ENCODE results near the gene GLIPR1L2.

The GLIPR1L2 gene

GRCh38 chr12:75354011-75354410, 36.9 kb upstream of the GLIPR1L2 start:
- H3K36me3 ChIP-seq, result no peaks in the 10 kb centered on the region
- H3K9me3 ChIP-seq, result no peaks in the 10 kb centered on the region
- no peaks in the 10 kb centered on the region for H3K27me3 ChIP-seq
- no peaks in the 10 kb centered on the region for H3K4me1 ChIP-seq (ENCODE audit: control insufficient read depth in 1 of 2, insufficient read depth in 1 of 2, low read depth in 1 of 2, low read length in 1 of 2)
- TF ChIP-seq CTCF (IDR thresholded peaks at IDR 0.05), result no peak
- H3K27ac ChIP-seq, result no peak overlapping the region
- H3K4me3 ChIP-seq (ENCODE audit: low read depth in 1 of 2, low read length in 1 of 2), result no peak overlapping the region

- Histone ChIP-seq H3K4me1 (ENCODE audit: control insufficient read depth in 1 of 2, insufficient read depth in 1 of 2, low read depth in 1 of 2, low read length in 1 of 2) (peaks cover 12 to 24% of the 10 kb centered on the region in 2 experiments), H3K27me3 (no peaks in the 10 kb centered on the region), H3K4me3 (ENCODE audit: low read depth in 1 of 2, low read length in 1 of 2) (no peak overlapping the region), H3K36me3 (no peaks in the 10 kb centered on the region), H3K27ac (peak overlapping the region; percentile 47), H3K9me3 (no peaks in the 10 kb centered on the region)
- no peak for TF ChIP-seq CTCF (IDR thresholded peaks at IDR 0.05)
These were observed 30.0 kb upstream of the GLIPR1L2 start for GRCh38 chr12:75360920-75361319.

- no peak for TF ChIP-seq CTCF (IDR thresholded peaks at IDR 0.05)
- Histone ChIP-seq H3K36me3 (no peaks in the 10 kb centered on the region), H3K4me1 (ENCODE audit: control insufficient read depth in 1 of 2, insufficient read depth in 1 of 2, low read depth in 1 of 2, low read length in 1 of 2) (peaks cover 12 to 24% of the 10 kb centered on the region in 2 experiments), H3K27me3 (no peaks in the 10 kb centered on the region), H3K27ac (peak overlapping the region; percentile 47), H3K4me3 (ENCODE audit: low read depth in 1 of 2, low read length in 1 of 2) (no peak overlapping the region), H3K9me3 (no peaks in the 10 kb centered on the region)
These were observed 29.5 kb upstream of the GLIPR1L2 start for GRCh38 chr12:75361408-75361807.

- H3K9me3 ChIP-seq, result no peaks in the 10 kb centered on the region
- H3K27ac ChIP-seq, result no peak overlapping the region
- TF ChIP-seq CTCF (IDR thresholded peaks at IDR 0.05), result no peak
- peaks cover 12 to 24% of the 10 kb centered on the region in 2 experiments for H3K4me1 ChIP-seq (ENCODE audit: control insufficient read depth in 1 of 2, insufficient read depth in 1 of 2, low read depth in 1 of 2, low read length in 1 of 2)
- H3K27me3 ChIP-seq, result no peaks in the 10 kb centered on the region
- H3K4me3 ChIP-seq (ENCODE audit: low read depth in 1 of 2, low read length in 1 of 2), result no peak overlapping the region
- H3K36me3 ChIP-seq, result no peaks in the 10 kb centered on the region
These were observed 26.0 kb upstream of the GLIPR1L2 start for GRCh38 chr12:75364919-75365318.

GRCh38 chr12:75366629-75367028, 24.3 kb upstream of the GLIPR1L2 start:
- H3K9me3 ChIP-seq, result no peaks in the 10 kb centered on the region
- no peak for TF ChIP-seq CTCF (IDR thresholded peaks at IDR 0.05)

GRCh38 chr12:75374971-75375370, 15.9 kb upstream of the GLIPR1L2 start:
- Histone ChIP-seq H3K4me3 (ENCODE audit: low read depth in 1 of 2, low read length in 1 of 2) (no peak overlapping the region), H3K36me3 (no peaks in the 10 kb centered on the region), H3K27me3 (no peaks in the 10 kb centered on the region), H3K9me3 (no peaks in the 10 kb centered on the region), H3K27ac (no peak overlapping the region), H3K4me1 (ENCODE audit: control insufficient read depth in 1 of 2, insufficient read depth in 1 of 2, low read depth in 1 of 2, low read length in 1 of 2) (no peaks in the 10 kb centered on the region)
- TF ChIP-seq CTCF (IDR thresholded peaks at IDR 0.05), result no peak

More at GRCh38 chr12:75366629-75367028, 24.3 kb upstream of the GLIPR1L2 start:
- Histone ChIP-seq H3K4me1 (ENCODE audit: control insufficient read depth in 1 of 2, insufficient read depth in 1 of 2, low read depth in 1 of 2, low read length in 1 of 2) (peaks cover 12 to 19% of the 10 kb centered on the region in 2 experiments), H3K27me3 (no peaks in the 10 kb centered on the region), H3K36me3 (no peaks in the 10 kb centered on the region), H3K27ac (no peak overlapping the region), H3K4me3 (ENCODE audit: low read depth in 1 of 2, low read length in 1 of 2) (no peak overlapping the region)
